Panc1 (cell line): ENCODE results near the gene RDH5.

ENCODE experiments used
- POLR2AphosphoS5 ChIP-seq: IDR thresholded peaks from 2 replicates; pipeline ENCODE4 v1.6.1; 2012; ENCODE audit warnings: mild to moderate bottlenecking, low read depth, low read length, moderate library complexity
- TF ChIP-seq, protein P1 (sequence below): fragments of 450-650 bp; IDR thresholded peaks from 2 replicates; pipeline ENCODE4 v1.5.1; 2017; ENCODE audit warnings: mild to moderate bottlenecking
- TF ChIP-seq, protein P2 (sequence below), 2 experiments: IDR thresholded peaks; 2 replicates each; pipeline ENCODE4 v1.6.1; 2011 to 2012; ENCODE audit warnings: low read depth in 2 of 2, control low read depth in 1 of 2, low read length in 1 of 2, mild to moderate bottlenecking in 1 of 2, moderate library complexity in 1 of 2; ENCODE audit not compliant: insufficient read depth in 1 of 2

GRCh38 chr12:55682087-55682796 lies 38.0 kb upstream of the RDH5 start:
- TF ChIP-seq, protein P1, sequence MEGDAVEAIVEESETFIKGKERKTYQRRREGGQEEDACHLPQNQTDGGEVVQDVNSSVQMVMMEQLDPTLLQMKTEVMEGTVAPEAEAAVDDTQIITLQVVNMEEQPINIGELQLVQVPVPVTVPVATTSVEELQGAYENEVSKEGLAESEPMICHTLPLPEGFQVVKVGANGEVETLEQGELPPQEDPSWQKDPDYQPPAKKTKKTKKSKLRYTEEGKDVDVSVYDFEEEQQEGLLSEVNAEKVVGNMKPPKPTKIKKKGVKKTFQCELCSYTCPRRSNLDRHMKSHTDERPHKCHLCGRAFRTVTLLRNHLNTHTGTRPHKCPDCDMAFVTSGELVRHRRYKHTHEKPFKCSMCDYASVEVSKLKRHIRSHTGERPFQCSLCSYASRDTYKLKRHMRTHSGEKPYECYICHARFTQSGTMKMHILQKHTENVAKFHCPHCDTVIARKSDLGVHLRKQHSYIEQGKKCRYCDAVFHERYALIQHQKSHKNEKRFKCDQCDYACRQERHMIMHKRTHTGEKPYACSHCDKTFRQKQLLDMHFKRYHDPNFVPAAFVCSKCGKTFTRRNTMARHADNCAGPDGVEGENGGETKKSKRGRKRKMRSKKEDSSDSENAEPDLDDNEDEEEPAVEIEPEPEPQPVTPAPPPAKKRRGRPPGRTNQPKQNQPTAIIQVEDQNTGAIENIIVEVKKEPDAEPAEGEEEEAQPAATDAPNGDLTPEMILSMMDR = no peak
- TF ChIP-seq, protein P2, sequence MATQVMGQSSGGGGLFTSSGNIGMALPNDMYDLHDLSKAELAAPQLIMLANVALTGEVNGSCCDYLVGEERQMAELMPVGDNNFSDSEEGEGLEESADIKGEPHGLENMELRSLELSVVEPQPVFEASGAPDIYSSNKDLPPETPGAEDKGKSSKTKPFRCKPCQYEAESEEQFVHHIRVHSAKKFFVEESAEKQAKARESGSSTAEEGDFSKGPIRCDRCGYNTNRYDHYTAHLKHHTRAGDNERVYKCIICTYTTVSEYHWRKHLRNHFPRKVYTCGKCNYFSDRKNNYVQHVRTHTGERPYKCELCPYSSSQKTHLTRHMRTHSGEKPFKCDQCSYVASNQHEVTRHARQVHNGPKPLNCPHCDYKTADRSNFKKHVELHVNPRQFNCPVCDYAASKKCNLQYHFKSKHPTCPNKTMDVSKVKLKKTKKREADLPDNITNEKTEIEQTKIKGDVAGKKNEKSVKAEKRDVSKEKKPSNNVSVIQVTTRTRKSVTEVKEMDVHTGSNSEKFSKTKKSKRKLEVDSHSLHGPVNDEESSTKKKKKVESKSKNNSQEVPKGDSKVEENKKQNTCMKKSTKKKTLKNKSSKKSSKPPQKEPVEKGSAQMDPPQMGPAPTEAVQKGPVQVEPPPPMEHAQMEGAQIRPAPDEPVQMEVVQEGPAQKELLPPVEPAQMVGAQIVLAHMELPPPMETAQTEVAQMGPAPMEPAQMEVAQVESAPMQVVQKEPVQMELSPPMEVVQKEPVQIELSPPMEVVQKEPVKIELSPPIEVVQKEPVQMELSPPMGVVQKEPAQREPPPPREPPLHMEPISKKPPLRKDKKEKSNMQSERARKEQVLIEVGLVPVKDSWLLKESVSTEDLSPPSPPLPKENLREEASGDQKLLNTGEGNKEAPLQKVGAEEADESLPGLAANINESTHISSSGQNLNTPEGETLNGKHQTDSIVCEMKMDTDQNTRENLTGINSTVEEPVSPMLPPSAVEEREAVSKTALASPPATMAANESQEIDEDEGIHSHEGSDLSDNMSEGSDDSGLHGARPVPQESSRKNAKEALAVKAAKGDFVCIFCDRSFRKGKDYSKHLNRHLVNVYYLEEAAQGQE (IDR thresholded peaks at IDR 0.05; ENCODE audit: insufficient read depth in 1 of 2, low read depth in 2 of 2, low read length in 1 of 2) = no peak
- TF ChIP-seq POLR2AphosphoS5 = no peak
